Measurements from ENCODE around the gene DBX1.
"Not testable (repeated sequence)": the region's sequence is repeated elsewhere in the genome, so short reads cannot be mapped to it uniquely, and the experiment has no call there.

The DBX1 gene

DNA sequence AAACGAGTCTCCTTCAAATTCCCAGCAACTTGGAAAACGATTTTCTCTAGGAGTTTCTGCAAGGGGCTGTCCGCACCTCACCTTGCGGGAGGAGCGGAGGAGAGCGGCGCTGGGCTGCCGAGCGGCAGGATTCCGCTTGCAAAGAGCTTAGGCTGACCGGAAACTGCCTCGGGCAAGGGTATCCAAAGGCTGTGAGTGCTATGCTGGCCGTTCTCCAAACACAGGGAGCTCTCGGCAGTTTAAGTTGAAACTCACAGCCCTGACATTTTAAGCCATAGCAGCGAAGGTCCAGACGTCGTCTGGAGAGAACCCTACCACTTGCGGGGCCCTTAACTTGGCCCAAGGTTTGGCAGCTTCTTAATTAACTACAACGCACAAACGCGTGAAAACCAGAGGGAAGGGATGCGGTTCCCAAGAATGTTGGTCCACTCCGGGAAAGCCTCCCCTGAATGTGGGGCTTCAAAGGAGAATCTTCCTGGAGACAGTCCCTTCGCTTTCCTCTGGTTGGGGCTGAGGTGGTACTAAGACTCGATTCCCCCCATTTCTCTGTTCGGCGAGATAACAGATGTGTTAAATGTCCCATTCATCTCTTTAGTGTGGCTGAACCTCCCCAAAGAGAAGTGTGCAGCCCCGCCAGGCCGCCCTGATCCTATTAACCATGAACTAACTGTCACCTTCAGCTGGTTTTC lies 1.1 kb upstream of the DBX1 start:
- no peak for DNase-seq

DNA sequence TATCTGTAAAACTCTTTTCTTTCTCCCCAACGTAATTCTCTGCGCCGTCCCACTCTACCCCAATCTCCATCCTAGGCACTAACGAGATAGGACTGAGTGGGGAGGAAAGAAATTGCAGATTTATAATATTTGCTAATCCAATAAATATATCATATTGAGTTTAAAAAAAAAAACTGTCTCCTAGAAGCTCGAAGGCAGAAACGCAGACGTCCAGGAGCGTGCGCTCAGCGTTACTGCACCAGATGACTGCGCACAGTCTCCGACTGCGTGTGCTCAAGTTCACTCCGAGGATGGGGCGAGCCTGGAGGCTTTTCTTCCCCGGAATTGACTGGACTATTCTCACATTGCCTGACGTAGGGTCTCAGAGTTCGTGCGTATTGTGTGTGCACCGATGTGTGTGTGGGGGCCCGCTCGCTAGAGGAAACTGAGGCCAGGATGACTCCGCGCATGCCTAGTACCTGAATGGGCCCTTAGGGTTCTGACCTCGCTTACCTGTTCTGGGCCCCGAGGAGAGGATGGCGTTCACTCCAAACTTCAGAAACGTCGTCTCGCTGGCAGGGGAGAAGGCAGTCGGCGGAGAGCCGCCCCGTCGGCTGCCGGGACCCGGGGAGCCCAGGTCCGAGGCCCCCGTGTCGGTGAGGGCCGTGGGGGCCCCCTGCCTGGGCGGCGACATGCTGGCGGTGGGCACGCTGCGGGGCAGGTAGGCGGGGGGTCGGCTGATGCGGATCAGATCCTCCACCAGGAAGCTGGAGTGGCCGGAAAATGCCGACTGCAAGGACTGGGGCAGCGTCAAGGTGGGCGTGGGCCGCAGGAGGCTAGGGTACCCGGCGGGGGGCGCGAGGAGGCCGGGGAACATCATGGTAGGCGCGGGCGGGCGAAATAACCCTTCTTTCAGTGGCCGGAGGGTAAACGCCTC lies 551 bp downstream of the DBX1 start:
- no peak for DNase-seq

DNA sequence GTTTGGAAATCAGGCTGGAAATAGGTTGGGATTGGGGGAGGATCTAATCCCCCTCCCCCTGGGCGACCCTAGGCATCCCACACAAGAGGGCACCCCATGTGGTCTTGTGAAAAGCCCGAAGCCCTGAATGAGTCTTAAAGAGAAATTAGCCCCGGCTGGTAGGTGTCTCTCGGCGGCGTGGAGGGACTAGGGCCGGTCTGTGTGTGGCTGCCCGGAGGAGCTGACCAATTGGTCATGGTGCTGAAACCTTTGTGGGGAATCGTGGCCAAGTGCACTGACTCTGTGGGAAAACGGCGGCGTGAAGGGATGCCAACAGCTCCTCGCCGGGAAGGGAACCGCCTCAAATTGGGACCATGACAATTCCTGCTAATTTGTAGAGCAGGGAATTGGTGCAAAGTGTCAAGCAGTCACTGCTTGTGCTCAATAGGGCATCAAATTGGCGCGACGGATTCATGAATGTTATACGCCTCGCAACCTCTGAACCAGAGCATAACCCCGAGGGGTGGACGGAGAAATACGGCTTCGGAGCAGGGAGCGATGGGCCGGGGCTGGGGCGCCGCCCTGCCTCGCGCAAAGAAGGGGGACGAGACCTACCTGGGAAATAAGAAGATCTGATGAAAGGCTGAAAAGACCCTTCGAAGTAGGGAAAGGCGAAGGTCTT lies 1.5 kb downstream of the DBX1 start:
- DNase-seq = no peak

DNA sequence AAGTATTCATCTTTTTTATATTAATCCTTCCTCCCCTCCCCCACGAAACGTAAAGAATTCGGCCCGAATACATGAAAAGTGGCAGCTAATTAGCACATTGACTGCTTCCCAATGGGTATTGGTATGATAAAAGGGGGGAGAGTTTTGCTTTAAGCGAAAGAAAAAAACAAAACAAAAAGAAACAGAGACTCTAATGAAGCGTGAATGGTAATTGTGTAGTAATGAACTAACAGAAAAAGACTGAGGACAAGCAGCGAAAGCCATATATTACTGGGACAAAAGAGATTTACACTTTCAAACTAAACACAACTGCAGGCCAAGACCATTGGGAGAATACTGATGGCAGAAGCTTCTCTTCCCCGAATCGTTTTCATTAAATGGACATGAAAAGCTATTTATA lies 2.5 kb downstream of the DBX1 start:
- no peak for DNase-seq

DNA sequence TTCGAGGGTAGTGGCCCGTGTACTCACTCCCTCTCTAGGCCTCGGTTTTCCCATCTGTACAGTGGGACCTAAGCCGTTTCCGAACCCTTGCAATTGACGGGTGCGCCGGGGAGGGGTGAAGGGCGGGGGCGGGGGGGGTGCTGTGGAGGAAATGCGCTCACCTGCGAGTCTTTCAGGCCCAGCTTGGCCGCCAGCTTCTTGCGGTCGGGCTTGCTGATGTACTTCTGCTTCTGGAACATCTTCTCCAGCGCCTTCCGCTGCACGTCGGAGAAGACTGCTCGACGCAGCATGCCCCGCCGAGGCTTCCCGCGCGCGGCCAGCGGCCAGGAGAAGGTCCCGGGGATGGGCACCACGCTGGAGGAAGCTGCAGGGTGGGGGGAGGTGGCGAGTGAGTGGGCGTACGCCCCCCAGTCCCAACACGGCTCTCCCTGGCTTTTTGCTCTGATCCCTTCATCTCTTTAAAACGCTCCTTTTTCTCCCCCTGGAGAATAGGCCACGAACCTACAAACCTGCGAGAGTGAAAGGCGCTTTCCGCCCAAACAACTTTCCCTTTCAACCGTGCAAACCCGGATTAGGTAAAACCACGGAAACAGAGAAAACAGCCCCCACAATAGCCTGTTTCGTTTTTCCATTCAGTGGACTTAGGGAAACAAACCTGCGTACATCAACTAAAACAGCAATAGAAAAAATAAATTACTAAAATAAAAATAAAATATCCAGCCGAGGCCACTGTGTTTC lies 3.2 kb downstream of the DBX1 start:
- no peak for DNase-seq

DNA sequence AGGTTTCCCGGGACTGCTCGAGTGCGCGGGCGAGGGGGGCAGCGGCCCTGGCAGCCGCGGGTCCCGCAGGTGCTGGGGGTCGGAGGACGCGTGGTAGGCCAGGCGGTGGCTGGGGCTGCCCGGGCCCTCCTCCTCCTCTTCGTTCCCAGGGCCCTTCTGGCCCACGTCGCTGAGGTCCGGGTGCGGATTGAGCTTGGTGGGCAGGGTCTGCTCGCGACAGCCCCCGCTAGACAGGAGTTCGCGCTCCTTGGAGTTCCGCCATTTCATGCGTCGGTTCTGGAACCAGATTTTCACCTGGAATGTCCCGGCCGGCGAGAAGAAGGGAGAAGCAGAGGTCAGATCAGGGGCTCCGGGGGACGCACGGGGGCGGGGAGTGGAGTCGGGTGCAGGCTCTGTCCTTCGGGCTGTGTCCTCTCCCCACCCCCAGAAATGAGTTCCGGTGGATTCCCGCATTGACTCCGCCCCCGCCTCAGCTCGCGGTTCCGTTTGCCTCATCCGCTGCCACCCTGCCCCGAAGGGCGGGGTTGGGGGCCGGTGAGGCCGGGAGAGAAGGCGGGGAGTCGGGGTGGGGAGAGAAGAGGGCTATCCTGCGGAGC lies 3.9 kb downstream of the DBX1 start:
- no peak for DNase-seq

DNA sequence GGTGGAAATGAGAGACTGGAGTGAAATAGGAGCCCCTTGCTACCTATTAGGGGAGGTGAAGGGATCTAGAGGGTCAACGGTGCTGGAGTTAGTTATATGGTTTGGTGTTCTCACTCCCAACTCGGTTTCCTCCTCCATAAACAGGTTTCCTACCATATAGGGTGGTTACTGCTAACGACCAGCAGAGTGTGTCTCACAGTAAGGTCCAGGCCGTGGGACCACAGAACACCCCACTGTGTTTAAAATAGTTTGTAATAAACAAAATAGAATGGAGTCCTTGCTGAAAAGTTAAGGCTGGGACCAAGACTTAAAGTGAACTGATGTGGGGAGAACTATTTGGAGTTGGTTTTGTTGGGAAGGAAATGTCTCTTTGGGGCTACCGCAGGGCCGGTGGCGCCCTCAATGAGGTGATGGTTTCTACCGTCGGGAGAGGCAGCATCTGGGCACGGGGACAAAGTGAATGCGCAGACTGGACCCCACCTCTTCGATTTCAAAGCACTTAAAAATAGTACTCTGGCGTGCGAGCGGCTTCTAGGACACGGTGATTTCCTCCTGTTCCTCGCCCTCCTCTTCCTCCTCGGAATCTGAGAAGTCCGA lies 4.5 kb downstream of the DBX1 start:
- no peak for DNase-seq

DNA sequence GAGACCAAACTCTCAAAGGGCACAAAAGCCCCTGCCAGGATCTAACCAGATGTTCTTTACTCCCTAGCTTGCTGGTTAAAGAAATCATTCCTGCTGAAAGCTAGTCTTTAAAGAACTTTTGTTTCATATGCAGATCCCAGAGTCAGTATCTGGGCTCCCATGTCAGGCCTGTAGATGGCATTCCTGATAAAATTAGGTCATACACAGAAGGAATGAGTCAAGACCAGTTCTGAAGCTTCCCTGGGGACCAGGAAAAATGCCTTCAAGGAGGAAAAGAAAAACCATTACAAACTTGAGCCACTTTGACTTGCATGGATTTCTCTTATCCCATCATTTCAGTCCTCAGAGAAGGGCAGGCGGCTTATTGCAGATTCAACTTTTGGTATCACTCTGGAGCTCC lies 5.9 kb downstream of the DBX1 start:
- no peak for DNase-seq

DNA sequence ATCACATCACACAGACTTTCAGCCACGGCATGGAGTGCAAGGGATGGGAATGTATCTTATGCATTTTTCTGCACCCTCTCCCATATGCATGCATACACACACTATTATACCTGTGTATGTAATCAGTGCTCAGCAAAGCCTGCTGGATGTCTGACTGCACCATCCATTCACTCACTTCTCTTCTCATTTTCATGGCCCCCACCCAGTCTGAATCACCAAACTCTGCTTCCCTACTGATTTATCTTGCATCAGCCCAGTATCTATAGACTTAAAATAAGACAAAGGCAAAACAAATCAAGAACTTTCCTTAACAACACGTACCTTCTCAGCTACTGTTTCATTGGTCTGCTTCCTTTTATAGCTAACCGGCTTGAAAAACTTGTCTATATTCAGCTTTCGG lies 21.6 kb downstream of the DBX1 start:
- no peak for DNase-seq

DNA sequence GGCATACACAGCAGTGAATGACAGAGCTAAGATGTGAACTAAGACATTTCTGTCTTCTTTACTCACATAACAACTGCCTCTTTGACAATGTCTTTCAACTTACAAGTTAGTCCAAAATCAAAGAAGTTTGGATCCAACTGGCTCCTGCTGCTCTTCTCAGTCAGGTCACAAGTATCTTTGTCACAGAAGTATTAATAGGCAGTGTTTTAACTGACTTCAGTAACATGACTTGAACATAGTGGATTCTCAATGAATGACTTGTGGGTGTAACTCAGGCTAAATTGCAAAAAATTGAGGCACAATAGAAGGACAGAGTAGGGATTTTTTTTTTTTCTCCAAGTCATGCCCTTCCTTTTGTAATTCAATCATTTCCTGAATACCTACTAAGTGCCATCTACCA lies 22.6 kb downstream of the DBX1 start:
- no peak for DNase-seq

DNA sequence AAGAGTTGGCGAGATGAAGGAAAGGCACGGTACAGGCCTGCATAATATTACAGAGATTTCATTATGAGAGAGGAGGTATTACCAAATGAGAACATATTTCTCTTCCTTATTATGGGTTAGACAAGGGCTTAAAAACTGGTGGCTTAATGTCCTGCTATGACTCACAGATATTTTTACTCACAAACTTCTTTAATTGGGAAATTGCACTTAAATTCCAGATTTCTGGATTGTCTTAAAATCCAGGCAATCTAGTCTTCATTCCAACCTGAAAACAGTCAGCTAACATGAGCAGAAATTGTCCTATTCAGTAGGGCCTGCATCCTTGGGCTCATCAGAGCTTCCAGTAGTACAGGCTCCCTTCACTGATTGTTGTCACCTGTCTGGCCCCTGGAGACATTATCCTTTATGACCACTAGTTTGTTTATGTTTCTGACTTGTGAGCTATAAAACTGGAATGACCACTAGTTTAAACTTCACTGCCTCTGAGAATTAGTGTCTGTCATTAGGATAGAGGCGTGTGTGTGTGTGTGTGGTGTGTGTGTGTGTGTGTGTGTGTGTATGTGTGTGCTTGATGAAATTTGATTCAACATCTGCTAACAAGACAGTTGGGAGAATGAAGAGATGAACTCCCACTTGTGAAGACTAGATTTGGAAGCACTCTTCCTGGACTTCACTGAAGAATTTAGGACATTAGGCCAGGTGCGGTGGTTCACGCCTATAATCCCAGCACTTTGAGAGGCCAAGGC lies 25.1 kb downstream of the DBX1 start:
- no peak for DNase-seq

DNA sequence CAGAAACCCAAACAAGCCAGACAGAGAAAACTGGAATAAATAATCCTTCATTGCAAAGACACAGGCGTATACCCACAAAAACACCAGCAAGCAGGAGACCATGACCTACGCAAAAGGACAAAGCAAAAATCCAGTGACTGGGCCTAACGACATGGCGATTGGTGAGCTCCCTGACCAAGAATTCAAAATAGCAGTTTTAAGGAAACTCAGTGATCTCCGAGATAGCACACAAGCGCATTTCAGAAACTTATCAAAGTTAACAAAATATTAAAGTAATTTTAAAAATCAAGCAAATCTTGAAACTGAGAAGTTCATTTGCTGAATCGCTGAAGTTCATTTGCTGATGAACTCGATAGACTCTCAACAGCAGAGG lies 27.6 kb downstream of the DBX1 start:
- DNase-seq = no peak

DNA sequence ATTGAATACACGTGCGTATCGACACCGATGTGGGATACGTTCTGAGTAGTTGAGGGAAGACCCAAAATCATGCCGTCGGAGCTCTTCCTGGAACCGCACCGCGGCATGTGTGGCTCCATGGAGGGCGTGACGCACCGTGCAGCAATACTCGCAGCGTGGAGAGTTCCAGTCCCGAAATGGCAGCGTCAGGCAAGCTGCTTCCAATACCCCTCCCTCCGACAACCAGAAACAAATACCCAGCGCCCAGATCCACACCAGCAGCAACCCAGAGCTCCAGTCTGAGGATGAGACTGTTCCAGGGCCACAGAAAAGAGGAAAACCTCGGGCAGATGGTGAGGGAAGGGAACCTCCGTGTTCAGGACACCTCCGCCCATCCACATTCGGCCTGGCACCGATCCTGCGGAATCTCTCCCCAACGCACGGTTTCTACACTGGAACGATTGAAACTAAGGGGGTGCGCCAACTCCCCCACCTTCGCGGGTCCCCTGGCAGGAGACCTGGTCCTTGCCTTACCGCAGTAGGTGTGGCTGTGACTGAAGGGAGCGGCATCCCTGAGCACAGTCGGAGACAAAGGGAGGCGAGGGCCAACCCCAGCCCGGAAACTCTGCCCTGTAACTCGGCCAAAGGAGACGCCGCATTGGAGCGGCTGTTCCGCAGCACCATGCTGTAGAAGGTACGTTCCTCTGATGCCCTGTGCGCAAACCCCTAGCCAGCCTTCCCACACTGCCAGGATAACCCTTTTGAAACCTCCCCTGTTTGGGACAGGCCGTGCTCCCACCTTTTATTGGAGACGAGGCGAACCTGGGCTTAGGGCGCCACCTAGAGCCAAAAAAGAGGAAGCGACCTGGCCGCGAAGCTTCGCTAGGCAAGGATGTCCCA lies 28.2 kb downstream of the DBX1 start:
- peak; percentile 29 for DNase-seq

DNA sequence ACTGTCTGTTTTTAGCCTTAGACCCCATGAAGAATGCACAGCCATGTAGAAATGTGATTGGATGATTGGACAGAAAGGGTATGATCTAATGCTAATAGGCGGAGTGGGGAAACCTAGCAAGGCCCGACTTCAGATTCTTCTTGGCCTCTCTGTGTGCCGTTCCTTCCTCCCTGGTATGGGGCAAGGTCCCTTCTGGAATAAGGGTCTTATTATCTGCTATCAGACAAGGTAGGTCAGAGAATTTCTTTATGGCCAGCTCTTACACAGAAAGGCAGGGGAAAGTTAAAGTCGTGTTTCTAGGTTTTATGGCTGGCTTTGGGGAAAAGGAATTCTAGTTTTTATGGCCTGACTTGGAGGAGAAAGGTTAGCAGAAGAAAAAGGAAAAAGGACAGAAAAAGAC lies 30.6 kb downstream of the DBX1 start:
- DNase-seq = no peak

DNA sequence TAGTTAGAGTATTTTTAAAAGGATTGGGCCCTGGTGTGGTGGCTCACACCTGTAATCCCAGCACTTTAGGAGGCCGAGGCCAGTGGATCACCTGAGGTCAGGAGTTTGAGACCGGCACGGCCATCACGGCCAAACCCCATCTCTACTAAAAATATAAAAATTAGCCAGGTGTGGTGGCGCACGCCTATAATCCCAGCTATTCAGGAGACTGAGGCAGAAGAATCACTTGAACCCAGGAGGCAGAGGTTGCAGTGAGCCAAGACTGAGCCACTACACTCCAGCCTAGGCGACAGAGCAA lies 31.8 kb downstream of the DBX1 start:
- DNase-seq = not testable (repeated sequence)

DNA sequence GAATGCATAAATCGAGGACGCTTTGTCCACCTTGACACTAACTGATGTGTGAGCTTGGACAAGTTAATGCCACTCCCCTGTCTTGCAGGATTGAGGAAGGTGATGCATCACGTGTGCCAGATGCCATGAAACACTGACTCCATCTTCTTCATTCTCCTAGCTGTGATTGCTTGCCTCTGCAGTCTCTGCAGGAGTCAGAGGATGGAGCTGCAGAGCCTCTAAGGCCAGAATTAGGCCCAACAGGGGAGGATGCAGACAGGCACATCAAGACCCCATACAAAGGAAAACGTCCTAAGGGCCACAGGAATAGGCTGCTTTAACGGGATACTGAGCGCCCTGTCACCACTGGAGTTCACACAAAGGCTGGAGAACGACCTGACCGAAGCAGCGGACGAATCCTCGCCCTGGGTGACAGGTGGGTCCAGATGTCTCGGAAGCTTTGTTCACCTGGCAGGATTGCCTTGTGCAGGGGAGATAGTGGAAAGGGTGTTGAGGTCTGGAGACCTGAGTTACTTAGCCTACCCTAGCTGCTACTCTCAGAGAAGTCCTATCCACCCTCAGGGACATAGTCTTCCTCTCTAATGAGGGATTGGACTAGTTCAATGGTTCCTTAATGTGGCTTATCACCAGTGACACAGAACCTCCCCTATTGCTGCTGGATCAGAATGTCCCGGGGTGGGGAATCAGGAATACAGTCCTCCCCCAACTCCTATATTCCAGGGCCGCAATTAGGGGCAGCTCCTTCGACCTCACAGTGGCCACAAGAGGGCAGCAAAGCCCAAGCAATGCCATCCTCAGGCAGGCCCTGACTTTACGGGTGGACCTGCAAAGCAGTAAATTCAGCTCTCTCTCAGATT lies 32.4 kb downstream of the DBX1 start:
- peak; percentile 49 for DNase-seq

DNA sequence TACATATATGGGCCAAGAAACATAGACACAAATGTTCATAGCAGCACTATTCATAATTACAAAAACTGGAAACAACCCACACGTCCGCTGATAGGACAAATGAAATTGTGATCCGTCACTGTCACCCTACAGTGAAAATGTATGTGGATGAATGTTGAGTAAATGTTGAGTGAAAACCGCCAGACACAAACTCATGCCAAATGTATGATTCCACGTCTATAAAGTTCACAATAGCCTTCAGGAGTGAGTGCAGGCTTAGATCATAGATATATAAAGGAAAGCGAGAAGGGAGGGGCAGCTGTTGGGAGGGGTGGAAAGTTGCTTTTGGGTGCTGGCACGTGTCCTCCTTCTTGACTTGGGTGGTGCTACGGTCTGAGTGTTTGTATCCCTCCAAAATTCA lies 33.6 kb downstream of the DBX1 start:
- no peak for DNase-seq

DNA sequence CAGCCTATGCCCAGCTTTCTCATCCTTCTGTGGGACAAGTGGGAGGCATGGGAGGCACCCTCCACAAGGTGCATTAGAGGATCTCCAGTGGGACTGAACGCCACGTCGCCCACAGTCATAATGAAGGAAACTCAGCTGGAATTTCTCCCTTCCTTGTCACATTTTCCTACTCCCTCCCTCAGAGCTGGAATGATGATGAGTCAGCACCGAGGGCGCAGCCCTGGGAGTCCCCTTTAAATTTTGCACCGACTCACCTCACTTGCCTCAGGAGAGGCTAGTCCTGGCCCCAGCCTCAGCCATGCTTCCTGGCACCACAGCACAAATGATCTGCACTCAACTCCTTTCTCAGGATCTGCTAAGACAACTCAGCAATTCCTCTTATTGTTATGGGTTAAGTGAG lies 34.3 kb downstream of the DBX1 start:
- DNase-seq = no peak

DNA sequence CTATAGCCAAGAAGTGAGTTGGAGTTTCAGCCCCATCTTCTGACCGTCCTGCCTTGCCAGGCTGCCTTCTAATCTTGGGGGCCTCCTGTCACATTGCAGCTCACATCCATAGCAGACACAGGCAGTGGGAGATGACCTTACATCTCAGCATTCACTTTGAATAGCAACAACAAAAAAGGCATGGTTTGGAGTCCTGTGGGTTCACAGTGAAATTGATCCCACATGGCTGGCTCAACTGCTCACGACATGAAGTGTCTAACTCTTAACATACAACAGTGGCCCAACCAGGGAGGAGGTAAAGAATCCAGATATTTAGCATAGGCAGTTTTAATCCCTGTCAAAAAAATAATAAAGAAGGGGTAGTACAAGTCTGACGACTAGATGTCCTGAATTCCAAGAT lies 38.1 kb downstream of the DBX1 start:
- DNase-seq = no peak

All from inflammatory macrophage treated with lipopolysaccharide for 4 hours (primary cell).